ENCODE data around the gene C1R.

The C1R gene

DNA sequence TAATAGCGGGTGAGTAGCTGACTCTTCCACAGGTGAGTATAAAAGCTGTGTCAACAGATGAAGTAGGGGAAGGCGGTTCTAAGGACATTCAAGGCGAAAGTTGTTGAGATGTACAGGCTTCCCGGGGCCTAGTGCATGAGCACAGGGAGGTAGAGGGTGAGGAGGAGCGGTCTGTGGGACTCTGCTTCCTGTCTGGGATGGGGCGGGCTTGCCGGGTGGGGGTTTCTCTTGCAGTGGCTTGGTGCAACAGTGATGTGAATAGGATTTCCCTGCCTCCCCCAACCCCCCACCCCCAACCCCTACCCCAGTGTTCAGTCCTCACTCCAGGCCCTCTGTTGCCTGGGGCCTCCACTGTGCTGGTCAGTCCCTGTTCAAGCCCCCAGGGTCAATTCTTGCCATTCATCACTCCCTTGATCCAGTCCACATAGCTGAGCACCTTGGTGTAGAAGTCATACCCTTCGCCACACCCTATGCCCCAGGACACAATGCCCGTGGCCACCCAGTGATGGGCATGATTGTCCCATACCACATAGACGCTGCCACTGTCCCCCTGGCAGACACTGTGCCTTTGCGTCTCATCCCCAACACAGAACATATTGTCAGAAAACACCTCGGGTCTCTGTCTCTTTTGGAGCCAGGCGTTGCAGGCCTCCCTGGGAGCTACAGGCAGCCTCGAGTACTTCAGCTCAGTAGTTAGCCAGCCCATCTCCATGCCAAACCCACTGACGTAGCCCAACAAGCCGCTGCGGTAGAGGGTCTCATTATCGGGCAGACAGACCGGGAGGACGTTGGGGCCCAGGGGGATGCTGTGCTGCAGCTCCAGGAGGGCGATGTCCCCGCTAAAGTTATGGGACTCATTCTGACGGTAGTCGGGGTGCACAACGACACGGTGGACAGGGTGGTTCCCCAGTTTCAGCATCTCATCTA is 4.0 kb upstream of the C1R start:
- DNase-seq: no peak

DNA sequence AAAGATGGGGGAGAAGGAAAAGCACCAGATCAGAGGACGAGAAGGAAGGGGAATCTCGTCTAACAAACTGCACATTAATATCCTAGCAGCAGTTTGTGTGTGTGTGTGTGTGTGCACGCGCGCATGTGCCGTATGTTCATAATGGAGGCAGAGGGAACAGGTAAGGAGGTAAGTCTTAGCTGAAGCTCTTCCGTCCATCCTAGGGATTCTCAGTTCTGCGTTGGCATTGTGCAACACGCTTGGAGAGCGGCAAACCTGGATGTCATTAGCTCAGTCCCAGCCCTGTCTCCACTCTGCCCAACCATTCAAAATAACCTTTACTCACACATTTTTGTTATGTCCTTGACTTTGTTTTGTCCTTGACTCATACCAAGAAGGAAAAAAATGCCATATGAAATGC is 1.6 kb upstream of the C1R start:
- DNase-seq: no peak

DNA sequence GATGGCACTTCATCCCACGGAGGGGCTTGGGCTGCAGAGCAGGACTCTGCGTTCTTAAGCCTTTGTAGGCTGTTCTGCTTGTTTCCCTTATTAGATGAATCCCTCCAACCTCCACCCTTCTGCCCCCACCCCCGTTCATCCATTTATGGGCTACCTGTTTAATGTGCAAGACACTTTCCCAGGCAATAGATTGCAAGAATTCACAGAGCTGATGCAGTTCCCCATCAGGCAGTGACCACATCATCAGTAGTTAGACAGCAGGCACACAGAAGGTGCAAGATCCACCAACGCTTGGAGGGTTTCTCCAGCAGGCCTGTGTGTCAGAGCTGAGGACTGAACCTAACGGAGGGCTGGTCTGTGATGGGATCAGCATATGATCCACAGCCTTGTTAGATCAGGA is 1.2 kb upstream of the C1R start:
- DNase-seq: no peak

GRCh38 chr12:7092986-7093460 is 778 bp upstream of the C1R start:
- no peak for DNase-seq

- no peak for DNase-seq
These were observed 501 bp downstream of the C1R start for GRCh38 chr12:7091660-7092228.

DNA sequence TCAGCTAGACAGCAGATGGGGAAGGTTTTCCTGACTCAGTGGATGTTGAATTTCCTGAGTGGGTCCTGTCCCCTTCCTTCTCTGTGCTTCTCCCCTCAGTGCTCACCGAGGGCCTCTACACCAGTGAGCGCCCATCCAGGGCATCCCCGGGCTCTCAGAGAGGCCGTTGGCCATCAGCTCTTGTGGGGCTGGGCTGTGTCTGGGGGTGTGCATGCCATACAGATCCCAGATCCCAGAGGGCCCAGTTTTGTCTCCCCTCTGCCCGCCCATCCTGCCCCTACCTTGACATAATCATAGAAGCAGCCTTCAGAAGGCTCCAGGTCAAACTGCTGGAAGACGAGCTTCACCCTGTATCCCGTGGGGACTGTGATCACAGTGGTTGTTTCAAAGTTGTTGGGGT is 1.1 kb downstream of the C1R start:
- DNase-seq: no peak

DNA sequence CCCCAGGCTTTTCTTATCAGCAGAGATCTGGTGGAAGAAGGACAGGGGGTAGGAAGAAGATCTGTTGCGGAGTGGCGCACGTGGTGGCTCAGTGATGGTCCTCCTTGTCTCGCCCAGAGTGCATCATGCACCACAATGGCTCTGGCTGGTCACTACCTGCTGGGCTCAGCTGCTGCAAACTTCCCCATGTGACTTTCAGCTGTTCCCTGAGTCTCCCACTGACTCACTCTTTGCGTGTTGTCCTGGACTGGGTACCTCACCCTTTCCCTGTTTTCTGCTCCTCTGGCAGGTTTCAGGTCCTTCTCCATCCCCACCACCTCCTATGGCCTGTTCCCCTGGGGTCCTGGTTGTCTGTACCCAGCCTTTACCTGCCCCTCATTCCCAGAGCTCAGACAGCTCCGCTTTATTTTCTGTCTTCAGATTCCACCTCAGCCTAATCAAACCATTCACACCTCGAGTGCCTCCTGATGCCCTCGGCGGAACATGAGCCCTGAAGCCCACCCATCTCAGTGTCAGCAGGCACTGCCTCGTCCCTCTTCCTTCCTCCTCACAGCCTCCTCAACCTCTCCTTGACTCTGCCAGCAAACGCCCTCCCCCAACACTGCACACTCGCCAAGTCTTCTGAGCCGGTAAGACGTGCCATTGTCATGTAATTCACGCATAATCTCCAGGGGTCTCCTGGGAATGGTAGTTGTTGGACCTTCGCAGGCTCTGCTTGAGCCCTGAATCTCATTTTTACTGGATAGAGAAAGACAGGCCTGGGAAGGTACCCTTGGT is 1.8 kb downstream of the C1R start:
- DNase-seq: no peak

DNA sequence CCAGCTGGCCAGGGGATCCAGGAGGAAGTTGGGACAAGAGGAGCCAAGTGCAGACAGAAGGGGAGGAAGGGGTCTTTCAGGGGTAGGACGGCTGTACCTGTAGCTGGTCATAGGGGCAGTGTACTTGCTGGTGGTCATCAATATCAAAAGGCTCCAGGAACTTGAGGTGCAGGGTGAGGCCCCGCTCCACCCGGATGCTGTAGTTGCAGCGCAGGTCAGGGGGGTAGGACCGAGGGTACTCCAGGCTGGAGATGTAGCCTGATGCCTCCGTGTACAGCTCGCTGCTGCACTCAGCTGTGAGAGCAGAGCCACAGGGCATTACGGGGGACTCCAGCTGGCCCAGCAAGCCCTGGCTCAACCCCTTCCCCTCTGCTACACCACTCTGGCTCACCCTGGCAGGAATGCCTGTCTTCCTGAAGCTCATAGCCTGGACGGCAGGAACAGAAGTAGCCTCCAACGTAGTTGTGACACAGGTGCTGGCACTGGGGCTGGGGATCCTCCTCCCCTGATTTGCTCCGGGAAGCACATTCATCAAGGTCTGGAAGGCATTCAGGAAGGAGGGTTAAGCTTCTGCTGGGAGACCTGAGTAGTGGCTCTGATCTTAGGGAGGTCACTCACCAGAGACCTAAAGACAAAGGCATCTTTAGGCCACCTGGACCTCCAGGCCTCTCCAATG is 2.9 kb downstream of the C1R start:
- DNase-seq: no peak

GRCh38 chr12:7083125-7083524 is 9.1 kb downstream of the C1R start:
- DNase-seq: no peak

- peak in 1 of 2 experiments; percentile 10 for DNase-seq
These were observed 11.2 kb downstream of the C1R start for GRCh38 chr12:7081037-7081436.

DNA sequence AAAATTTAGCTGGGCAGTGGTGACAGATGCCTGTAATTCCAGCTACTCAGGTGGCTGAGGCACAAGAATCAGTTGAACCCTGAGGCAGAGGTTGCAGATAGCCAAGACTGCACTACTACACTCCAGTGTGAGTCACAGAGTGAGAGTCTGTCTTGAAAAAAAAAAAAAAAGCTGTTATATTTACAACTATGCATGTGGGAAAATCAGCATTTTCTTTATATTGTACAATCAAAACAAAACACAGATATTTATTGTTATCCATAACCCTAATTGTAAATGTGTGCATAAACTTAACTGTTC is 12.5 kb downstream of the C1R start:
- DNase-seq: no peak

DNA sequence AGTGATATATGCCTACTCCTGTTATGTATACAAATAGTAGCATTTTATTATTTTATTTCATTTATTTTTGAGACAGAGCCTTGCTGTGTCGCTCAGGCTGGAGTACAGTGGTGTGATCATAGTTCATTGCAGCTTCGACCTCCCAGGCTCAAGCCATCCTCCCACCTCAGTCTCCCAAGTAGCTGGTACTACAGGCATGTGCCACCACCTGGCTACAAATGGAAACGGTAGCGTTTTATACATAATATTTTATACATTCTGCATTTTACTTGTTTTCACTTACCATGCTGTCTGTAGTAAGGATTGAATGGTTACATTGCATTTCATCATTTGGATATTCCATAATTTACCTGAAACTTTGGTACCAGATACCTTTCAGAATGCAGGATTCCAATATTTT is 14.1 kb downstream of the C1R start:
- no peak for DNase-seq

DNA sequence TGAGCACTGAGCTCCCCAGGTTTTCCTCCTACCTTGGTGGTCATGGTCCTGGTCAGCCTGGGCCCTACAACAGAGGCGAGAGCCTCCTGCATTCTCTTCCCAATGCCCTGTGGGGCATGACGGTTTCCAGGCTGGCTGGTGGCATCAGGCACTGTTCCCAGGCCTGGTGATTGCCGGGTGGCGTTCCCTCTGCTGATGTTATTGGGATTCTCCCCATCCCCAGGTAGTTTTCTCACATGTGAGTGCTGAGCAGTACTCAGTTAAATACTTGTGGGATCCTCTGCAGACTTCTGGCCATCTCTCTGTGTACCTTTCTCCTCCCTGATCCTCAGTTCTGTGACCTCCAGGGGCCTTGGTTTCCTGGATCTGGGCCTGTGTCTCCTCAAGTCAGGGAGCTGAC is 15.8 kb downstream of the C1R start:
- no peak for DNase-seq

DNA sequence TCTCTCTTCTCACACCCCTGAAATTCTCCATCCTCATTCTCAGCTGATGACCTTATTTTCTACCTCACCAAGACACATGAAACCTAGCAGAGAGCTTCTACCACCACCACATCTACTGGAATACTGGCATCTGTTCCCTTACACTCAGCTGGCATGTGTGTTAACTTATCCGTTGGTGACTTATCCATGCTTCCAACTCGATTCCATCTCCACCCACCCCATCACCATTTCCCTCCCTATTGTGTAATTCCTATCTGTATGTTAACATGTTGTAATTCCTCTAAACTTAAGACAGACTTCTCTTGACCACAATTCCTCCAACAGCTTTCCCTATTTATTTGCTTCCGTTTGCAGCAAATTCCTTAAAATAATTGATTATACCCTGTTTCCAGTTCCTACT is 16.3 kb downstream of the C1R start:
- no peak for DNase-seq

DNA sequence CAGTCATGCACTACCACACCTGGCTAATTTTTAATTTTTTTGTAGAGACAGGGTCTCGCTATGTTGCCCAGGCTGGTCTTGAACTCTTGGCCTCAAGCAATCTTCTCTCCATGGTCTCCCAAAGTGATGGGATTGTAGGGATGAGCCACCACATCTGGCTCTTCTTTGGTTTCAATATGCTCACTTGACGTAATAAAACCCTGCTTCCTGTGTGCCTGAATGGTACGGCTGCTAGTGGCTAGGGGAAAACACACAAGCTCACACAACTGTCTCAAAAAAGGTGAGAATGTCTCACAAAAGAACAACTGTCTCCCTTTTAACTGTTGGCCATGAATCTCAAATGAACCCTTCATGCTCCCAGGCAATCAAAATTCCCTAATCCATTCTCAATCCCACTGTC is 16.7 kb downstream of the C1R start:
- no peak for DNase-seq

DNA sequence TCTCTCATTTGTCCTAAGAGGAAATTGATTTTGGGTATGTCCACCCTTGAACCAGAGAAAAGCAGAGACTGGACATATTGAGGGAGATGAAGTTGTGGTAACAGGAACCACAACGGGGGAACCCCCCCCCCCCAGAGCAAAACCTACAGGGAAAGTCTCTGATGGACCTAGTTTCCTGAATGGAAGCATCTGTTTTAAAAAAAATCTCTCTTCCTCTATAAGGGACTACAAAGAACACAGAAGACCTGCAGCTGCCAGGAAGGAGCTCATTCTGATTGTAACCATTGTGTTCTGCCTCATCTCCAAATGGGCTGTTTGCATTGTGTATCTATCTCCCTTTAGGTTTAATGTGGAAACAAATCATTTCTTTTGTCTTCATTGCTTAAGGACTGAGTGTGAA is 18.3 kb downstream of the C1R start:
- DNase-seq: peak in 1 of 2 experiments; percentile 32

DNA sequence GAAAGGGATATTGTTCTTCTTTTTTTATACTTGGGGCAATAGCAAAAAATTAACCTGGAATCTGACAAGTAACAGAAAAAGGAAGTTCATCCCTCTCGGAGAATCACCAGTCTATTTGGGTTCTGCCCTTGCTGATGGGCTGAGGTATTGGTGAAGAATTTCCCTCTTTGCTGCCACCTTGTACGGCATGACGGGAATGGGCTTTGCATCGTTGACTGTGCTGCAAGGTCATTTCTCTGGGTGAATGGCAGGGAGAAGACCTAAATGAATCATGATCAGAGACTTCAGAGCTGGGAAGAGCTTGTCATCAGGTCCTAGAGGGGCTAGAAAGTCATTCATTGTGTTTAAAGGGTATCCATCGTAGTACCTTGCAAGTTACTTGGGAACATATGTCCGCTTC is 19.7 kb downstream of the C1R start:
- no peak for DNase-seq

DNA sequence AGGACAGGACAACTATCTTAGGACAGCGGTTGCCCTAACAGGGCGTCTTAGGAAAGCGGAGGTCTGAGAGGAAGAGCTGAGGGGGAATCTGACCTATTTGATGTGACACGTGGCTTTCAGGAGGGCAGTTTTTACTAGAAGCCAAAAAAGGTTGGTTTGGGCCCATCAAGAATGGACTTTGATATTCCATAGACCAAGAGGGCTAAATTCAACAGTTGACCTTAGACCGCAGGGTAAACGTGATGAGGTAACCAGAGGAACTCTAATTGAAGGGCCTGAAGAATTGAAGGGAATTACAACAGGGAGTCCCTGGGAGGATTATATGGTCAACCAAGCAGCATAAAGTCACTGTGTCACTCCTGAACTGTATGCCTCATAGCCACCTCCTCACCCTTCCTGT is 20.2 kb downstream of the C1R start:
- no peak for DNase-seq

DNA sequence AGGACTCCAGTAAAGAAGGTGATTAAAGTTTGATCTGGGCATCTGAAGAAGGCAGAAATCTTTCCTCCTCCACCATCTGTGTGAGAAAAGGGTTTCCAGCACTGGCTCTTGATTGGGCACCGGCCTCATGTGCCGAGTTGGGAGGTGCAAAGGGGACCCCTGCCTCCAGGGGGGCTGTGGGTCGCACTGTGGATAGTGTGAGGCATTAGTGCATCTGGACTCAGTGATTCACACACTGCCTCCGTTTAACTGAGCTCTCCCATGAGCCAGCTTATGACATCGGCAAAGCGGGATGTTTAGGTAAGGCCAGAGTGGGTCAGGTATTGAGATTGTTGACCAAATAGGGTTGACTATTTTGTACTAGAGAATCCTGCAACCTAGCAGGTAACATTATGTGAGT is 22.9 kb downstream of the C1R start:
- DNase-seq: no peak

DNA sequence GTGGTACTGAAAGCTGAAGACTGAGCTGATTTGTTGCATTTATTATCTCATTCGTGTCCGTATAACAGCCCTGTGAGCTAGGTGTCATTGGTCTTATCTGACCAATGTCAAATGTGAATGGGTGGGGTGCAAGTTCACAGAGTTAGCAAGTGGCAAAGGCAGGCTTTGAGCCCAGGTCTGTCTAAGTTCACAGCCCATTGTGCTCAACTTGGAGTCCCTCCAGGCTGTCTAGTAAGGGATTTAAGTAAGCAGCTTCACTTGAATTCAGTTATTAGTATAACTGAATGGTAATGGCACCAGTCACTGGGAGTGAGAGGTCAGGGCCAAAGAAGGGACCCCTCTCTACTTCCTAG is 23.3 kb downstream of the C1R start:
- no peak for DNase-seq

- DNase-seq: no peak
These were observed 23.8 kb downstream of the C1R start for GRCh38 chr12:7068240-7068993.

- no peak for DNase-seq
These were observed 25.1 kb downstream of the C1R start for GRCh38 chr12:7067096-7067495.

DNA sequence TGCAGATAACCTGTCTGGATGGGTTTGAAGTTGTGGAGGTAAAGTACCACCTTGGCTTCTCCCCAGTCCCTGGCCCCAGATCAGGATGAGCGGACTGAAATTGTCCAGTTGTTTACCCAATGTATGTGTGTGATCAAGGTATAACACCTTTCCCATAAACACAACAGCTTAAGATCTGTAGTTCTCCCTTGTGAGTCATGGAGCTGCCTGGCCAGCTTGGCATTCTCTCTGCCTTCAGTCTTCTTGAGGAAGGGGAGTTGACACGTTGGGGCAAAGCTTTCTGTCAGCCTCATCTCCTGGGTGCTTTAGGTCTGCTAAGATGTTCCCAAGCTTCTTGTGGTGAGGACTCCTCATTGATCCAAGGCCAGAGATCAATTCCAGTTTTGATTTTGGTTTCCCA is 25.6 kb downstream of the C1R start:
- DNase-seq: no peak
